ENCODE measurements around the gene SAMD8.
"Not testable (repeated sequence)": the region's sequence is repeated elsewhere in the genome, so short reads cannot be mapped to it uniquely, and the experiment has no call there.

The SAMD8 gene

GRCh38 chr10:75108684-75109458 is 2.6 kb upstream of the SAMD8 start:
- DNase-seq = no peak

GRCh38 chr10:75109459-75109778 is 2.0 kb upstream of the SAMD8 start:
- DNase-seq = no peak

DNA sequence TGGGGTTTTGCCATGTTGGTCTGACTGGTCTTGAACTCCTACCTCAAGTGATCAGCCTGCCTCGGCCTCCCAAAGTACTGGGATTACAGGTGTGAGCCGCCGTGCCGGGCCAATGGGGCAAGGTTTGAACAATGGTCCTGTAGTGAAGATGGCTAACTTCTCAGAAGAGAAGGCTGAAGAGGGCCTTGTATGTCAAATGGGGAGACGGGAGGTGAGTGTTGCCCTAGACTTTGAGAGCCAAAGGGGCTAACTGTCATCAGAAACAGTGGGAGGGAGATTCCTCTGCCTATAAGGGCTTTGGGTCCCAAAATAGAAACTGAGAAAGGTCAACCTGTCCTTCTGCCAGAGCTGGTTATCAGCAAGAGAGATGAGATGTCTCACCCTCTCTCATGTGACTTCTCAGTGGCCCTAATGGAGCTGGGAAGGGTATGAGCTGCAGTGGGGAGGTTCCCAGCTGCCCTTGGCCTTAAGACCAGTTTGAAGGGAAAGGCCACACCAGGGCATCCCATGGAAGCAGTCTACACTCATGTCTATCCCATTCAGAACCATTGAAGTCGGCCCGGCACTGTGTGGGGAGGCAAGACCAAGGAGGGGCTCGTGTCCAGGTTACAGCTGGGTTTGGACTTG is 1.3 kb upstream of the SAMD8 start:
- DNase-seq = no peak

GRCh38 chr10:75111907-75112679 is 637 bp downstream of the SAMD8 start:
- DNase-seq = peak; percentile 39 to 60

GRCh38 chr10:75115137-75115536 is 3.7 kb downstream of the SAMD8 start:
- DNase-seq = no peak

DNA sequence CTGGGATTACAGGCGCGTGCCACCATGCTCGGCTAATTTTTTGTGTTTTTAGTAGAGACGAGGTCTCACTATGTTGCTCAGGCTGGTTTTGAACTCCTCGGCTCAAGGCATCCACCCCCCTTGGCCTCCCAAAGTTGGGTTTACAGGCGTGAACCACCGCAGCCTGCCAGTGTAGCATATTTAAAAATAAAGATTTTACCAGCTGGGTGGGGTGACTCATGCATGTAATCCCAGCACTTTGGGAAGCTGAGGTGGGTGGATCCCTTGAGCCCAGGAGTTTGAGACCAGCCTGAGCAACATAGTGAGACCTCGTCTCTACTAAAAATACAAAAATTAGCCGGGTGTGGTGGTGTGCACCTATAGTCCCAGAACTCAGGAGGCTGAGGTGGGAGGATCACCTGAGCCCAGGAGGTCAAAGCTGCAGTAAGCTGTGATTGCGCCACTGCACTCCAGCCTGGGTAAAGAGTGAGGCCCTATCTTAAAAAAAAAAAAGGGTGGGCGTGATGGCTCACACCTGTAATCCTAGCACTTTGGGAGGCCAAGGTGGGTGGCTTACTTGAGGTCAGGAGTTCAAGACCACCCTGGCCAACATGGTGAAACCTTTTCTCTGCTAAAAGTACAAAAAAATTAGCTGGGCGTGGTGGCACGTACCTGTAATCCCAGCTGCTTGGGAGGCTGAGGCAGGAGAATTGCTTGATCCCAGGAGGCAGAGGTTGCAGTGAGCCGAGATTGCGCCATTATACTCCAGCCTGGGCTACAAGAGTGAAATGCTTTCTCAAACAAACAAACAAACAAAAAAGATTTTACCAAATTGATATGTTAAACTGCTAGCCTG is 5.7 kb downstream of the SAMD8 start:
- not testable (repeated sequence) for DNase-seq

DNA sequence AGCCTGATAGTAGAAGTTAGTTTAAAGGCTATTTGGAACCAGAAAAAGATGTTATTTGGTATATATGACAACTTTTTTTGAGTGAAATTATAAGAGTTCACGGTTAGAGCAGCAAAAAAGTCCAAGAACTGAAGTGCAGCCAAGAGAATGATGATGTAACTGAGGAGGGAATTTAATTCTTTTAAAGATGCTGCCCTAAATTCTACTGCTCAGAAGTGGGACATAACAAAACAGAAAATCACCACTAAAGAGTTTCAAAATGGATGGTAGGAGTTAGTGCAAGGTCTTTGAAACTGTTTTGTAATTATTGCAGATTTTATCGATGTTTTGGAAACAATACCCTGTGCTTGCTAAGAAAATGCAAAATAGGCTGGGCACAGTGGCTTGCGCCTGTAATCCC is 6.5 kb downstream of the SAMD8 start:
- DNase-seq = no peak

DNA sequence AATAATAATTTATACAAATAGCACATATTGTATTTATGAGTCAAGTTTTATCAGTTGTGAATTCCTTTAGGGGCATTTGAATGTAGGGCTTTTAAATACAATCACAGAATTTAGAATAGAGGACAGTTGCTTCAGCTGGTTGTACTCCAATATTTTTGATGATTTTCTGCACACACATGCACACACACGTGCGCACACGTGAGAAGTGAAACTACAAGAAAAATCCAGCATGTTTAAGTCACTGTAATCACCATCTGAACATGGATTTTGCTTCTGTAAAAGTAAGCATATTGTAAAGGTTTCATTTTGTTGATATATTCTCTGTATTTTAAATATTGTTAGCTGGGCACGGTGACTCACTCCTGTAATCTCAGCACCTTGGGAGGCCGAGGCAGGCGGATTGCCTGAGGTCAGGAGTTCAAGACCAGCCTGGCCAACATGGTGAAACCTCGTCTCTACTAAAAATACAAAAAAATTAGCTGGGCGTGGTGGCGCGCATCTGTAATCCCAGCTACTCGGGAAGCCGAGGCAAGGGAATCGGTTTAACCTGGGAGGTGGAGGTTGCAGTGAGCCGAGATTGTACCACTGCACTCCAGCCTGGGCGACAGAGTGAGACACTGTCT is 8.1 kb downstream of the SAMD8 start:
- DNase-seq = not testable (repeated sequence)

- DNase-seq = no peak
These were observed 9.9 kb downstream of the SAMD8 start for GRCh38 chr10:75121322-75121721.

GRCh38 chr10:75122505-75122904 is 11.0 kb downstream of the SAMD8 start:
- DNase-seq = no peak

- no peak for DNase-seq
These were observed 11.7 kb downstream of the SAMD8 start for GRCh38 chr10:75123088-75123682.

- DNase-seq = no peak
These were observed 14.8 kb downstream of the SAMD8 start for GRCh38 chr10:75126277-75126676.

DNA sequence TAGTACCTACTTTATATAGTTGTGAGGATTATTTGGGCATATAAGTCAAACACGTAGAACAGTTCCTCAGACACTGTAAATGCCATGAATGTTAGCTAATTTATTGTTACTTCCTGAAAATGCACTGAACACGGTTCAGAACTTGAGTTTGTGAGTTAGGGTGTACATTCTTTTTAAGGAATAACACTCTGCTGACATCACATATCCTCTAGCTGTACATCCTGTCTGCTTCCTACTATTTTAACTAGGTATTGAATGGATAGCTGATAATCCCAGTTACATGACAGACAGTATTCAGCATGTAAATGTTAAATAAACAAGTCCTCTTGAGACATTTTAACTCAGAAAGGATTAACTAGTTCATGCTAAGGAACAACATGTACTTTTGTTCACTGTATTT is 16.0 kb downstream of the SAMD8 start:
- peak in 1 of 2 donors; percentile 12 for DNase-seq

DNA sequence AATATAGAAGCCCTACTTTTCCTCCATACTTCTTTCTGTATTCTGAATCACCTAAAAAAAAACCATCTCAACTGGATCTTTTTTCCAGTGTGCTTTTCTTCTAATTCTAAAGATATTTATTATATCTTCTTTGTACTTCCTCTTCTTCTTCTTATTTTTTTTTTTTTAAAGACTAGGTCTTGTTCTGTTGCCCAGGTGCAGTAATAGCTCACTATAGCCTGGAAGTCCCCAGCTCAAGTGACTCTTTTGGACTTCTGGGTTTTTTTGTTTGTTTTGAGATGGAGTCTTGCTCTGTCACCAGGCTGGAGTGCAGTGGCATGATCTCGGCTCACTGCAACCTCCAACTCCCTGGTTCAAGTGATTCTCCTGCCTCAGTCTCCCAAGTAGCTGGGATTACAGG is 17.5 kb downstream of the SAMD8 start:
- DNase-seq = not testable (repeated sequence)

DNA sequence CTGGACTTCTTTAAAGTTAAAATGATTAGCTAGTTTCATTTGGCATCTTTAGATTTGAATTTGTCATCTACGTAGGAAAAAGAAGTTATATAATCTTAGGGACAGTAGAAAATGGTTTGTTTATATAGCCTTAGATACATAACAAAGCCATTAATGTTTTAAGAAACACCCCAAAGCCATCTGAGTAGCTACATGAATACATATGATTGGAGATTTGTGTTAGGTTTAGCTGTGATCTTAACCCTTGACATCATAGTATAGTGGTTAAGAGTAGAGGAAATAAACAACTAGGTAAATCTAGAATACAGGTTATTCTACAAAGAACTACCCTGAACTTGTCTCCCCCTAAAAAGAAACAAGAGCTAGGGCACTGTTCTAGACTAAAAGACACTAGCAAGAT is 18.1 kb downstream of the SAMD8 start:
- DNase-seq = no peak

DNA sequence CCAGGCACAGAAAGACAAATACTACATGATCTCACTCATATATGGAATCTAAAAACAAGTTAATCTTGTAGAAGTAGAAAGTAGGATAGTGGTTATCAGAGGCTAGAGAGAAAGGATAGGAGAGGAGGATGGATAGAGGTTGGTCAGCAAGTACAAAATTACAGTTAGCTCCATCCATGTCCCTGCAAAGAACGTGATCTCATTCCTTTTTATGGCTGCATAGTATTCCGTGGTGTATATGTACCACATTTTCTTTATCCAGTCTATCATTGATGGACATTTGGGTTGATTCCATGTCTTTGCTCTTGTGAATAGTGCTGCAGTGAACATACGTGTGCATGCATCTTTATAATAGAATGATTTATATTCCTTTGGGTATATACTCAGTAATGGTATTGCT is 22.2 kb downstream of the SAMD8 start:
- not testable (repeated sequence) for DNase-seq

DNA sequence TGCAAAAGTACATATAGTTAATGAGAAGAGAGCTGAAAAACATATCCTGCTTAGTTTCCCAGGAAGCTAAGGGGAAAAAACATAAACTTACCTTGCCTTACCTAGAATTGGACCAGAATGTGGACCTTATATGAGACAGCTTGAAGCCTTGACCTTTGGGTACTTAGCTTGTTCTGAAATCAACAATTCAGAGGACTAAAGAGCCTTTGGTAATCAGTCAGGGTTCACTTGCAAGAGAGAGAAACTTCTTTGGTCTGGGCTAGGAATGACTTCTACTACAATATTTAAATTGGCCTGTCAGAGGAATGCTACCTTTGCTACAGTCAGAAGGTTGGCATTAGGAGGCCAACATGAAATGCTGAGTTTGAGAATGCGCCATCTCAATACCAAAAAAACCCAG is 24.9 kb downstream of the SAMD8 start:
- no peak for DNase-seq

DNA sequence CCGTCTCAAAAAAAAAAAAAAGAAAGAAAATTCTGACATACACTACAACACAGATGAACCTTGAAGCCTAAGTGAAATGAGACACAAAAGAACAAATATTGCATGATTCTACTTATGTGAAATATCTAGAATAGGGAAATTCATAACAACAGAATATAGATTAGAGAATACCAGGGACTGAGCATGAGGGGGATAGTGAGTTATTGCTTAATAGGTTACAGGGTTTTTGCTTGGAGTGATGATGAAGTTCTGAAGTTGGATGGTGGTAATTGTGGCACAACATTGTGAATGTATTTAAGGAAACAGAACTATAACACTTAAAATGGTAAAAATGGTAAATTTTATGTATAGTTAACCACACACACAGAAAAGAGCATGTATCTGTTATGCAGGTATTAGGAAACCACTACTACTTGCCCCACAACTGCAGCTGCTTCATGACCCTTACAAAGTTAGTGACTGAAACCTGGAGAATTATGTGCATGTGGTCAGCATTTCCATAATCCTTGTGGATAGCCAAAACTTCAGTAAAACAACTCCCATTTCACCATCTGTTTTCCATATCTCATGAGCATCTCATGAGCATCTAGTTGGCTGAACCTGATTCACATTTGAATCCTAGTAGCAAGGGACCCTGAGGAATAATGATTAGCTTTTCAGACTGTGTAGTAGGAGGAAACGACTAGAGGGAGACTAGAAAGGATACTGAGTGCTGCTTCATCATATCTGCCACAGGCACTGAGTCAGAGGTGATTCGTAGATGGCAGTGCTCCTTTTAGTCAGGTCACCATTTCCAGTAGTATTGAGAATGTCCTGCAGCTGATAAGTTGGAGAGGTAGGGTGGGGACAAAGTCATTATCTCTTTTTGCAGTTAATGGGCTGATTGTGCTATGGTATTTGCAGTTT is 26.3 kb downstream of the SAMD8 start:
- DNase-seq = peak in 1 of 2 donors; percentile 36

DNA sequence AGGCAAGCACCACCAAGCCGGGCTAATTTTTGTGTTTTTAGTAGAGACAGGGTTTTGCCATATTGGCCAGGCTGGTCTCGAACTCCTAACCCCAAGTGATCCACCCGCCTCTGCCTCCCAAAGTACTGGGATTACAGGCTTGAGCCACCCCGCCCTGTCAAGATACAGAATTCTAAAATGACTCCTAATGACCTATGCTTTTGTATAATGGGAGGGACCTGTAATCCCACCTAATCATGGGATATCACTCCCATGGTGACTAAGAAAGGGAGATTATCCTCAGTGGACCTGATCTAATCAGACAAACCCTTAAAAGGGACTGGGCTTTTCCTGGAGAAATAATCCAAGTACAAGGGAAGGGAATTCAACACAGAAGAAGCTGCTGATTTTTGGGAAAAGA is 28.8 kb downstream of the SAMD8 start:
- DNase-seq = no peak

DNA sequence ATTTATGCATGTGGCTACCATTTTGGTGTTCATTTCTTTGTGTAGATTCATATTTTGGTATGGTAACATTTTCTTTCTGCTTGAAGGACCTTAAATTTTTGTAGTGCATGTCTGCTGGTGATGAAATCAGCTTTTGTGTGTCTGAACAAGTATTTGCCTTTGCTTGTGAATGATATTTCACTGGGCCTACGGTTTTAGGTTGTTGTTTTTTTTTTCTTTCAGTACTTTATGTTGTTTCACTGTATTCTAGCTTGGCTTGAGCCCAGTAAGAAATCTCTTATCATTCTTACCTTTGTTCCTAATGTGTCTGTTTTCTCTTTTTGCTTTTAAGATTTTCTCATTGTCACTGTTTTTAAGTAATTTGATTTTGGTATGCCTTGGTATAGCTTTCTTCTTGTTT is 31.9 kb downstream of the SAMD8 start:
- DNase-seq = no peak

- DNase-seq = no peak
These were observed 34.1 kb downstream of the SAMD8 start for GRCh38 chr10:75145590-75145989.
